ENCODE measurements around the gene LDHB.
"Not testable (repeated sequence)": the region's sequence is repeated elsewhere in the genome, so short reads cannot be mapped to it uniquely, and the experiment has no call there.

The LDHB gene

GRCh38 chr12:21599143-21599999 lies 58.3 kb downstream of the LDHB start:
- H3K36me3 Mint-ChIP-seq (ENCODE audit: insufficient read depth): no peaks in the 10 kb centered on the region
- no peak overlapping the region for H3K4me3 Mint-ChIP-seq
- ATAC-seq (replicated peaks; ENCODE audit: extremely low read depth, poor library complexity, severe bottlenecking): no peak
- no peak for DNase-seq (ENCODE audit: low spot score in 2 of 2)
- no peak overlapping the region for H3K27ac Mint-ChIP-seq (ENCODE audit: low read depth)
- no peaks in the 10 kb centered on the region for H3K27me3 Mint-ChIP-seq
- no peaks in the 10 kb centered on the region for H3K9me3 Mint-ChIP-seq
- no peaks in the 10 kb centered on the region for H3K4me1 Mint-ChIP-seq

GRCh38 chr12:21598651-21599050 lies 59.0 kb downstream of the LDHB start:
- H3K9me3 Mint-ChIP-seq: no peaks in the 10 kb centered on the region
- no peak overlapping the region for H3K4me3 Mint-ChIP-seq
- no peak overlapping the region for H3K27ac Mint-ChIP-seq (ENCODE audit: low read depth)
- H3K36me3 Mint-ChIP-seq (ENCODE audit: insufficient read depth): no peaks in the 10 kb centered on the region
- ATAC-seq (replicated peaks; ENCODE audit: extremely low read depth, poor library complexity, severe bottlenecking) (no peak), DNase-seq (ENCODE audit: low spot score in 2 of 2) (no peak)
- H3K27me3 Mint-ChIP-seq: no peaks in the 10 kb centered on the region
- H3K4me1 Mint-ChIP-seq: no peaks in the 10 kb centered on the region

GRCh38 chr12:21595356-21595755 lies 62.3 kb downstream of the LDHB start:
- ATAC-seq (replicated peaks; ENCODE audit: extremely low read depth, poor library complexity, severe bottlenecking); H3K4me1 Mint-ChIP-seq; DNase-seq (ENCODE audit: low spot score in 2 of 2); H3K27ac Mint-ChIP-seq (ENCODE audit: low read depth); H3K36me3 Mint-ChIP-seq (ENCODE audit: insufficient read depth); H3K4me3 Mint-ChIP-seq: not testable (repeated sequence)
- Mint-ChIP-seq H3K9me3 (peaks cover 15% of the 10 kb centered on the region), H3K27me3 (peaks cover 23% of the 10 kb centered on the region)

GRCh38 chr12:21585485-21585884 lies 72.2 kb downstream of the LDHB start:
- ATAC-seq (replicated peaks; ENCODE audit: extremely low read depth, poor library complexity, severe bottlenecking): no peak
- DNase-seq (ENCODE audit: low spot score in 2 of 2): no peak
- Mint-ChIP-seq H3K4me1 (no peaks in the 10 kb centered on the region), H3K27me3 (peaks cover 34% of the 10 kb centered on the region), H3K9me3 (no peaks in the 10 kb centered on the region), H3K27ac (ENCODE audit: low read depth) (no peak overlapping the region), H3K36me3 (ENCODE audit: insufficient read depth) (no peaks in the 10 kb centered on the region), H3K4me3 (no peak overlapping the region)

Measured in central memory CD8-positive, alpha-beta T cell (primary cell).